ENCODE data around the gene YPEL2. TPM values are rescaled to one million over a fixed set of nuclear protein-coding genes. Genes with fewer than 3 reads are reported as not detected.

Gene YPEL2
- total and polyA plus RNA-seq, 2 of the 13 experiments (the other 11 are each of a cell fraction or from before 2014, with no cell fraction given) = 8.5 to 21.1 TPM

DNA sequence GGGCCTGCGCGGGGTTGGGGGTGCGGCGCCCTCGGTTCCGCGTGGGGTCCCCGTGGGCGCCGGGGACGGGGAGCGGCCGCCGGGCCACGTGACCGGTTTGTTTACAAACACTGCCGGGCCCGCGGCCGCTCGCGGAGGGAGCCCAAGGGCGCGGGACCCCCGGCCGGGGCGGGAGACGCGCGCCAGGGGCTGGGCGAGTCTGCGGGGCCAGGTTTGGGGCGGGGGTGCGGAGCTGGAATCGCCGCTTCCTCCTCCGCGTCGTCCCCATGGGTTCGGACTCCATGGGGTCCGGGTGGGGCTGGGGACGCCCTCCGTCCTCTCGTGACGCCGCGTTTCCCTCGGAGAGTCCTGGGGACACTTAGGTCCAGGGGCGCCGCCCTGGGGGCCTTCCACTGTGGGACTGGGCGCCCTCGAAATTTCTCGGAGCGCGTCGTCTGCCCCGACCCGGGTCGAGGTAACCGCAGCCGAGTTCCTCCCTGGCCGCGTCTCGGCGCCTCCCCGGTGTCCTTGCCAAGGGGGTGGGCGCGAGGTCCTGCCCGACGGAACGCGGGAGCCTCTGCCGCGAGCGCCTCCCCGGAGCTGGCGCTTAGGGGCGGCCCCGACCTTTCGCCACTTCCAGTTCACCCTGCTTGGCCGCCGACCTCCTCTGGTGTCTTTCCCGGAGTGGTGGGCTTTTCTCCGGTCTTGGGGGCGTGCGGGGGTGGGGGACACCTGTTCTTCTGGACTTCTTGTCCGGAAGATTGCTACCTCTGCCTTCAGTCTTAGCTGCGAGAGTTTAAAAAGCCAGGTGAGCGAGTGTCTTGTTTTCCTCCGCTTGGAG lies 684 bp downstream of the YPEL2 start (continued):
- TF ChIP-seq ZSCAN30 (CRISPR knock-in tag; IDR thresholded peaks at IDR 0.05) = no peak
- TF ChIP-seq HDAC1 (CRISPR knock-in tag; IDR thresholded peaks at IDR 0.05) = peak; percentile 73
- TF ChIP-seq TMF1 (CRISPR knock-in tag; IDR thresholded peaks at IDR 0.05; ENCODE audit: low read depth) = peak; percentile 60; the same call in 1 of the 2 replicates
- no peak for TF ChIP-seq ZNF354B (CRISPR knock-in tag; IDR thresholded peaks at IDR 0.05)
- TF ChIP-seq, protein P1, sequence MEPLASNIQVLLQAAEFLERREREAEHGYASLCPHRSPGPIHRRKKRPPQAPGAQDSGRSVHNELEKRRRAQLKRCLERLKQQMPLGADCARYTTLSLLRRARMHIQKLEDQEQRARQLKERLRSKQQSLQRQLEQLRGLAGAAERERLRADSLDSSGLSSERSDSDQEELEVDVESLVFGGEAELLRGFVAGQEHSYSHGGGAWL (CRISPR knock-in tag; IDR thresholded peaks at IDR 0.05) = no peak
- TF ChIP-seq GZF1 (CRISPR knock-in tag; IDR thresholded peaks at IDR 0.05) = peak; percentile 48
- TF ChIP-seq, protein P2, sequence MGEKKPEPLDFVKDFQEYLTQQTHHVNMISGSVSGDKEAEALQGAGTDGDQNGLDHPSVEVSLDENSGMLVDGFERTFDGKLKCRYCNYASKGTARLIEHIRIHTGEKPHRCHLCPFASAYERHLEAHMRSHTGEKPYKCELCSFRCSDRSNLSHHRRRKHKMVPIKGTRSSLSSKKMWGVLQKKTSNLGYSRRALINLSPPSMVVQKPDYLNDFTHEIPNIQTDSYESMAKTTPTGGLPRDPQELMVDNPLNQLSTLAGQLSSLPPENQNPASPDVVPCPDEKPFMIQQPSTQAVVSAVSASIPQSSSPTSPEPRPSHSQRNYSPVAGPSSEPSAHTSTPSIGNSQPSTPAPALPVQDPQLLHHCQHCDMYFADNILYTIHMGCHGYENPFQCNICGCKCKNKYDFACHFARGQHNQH (CRISPR knock-in tag; IDR thresholded peaks at IDR 0.05) = no peak; the same call in 1 of the 2 replicates
- TF ChIP-seq PITX1 (CRISPR knock-in tag; IDR thresholded peaks at IDR 0.05) = peak; percentile 52; the same call in 1 of the 2 replicates
- no peak for TF ChIP-seq ZNF333 (CRISPR knock-in tag; IDR thresholded peaks at IDR 0.05; ENCODE audit: borderline replicate concordance)
- TF ChIP-seq ZBTB7B (CRISPR knock-in tag; IDR thresholded peaks at IDR 0.05) = peak; percentile 88
- TF ChIP-seq SNAI1 (CRISPR knock-in tag; IDR thresholded peaks at IDR 0.05; ENCODE audit: borderline replicate concordance) = no peak; the same call in 1 of the 2 replicates
- TF ChIP-seq ZFP36 (IDR thresholded peaks at IDR 0.05; ENCODE audit: borderline replicate concordance, low read depth, low read length, partially characterized antibody) = no peak
- TF ChIP-seq, protein P3, sequence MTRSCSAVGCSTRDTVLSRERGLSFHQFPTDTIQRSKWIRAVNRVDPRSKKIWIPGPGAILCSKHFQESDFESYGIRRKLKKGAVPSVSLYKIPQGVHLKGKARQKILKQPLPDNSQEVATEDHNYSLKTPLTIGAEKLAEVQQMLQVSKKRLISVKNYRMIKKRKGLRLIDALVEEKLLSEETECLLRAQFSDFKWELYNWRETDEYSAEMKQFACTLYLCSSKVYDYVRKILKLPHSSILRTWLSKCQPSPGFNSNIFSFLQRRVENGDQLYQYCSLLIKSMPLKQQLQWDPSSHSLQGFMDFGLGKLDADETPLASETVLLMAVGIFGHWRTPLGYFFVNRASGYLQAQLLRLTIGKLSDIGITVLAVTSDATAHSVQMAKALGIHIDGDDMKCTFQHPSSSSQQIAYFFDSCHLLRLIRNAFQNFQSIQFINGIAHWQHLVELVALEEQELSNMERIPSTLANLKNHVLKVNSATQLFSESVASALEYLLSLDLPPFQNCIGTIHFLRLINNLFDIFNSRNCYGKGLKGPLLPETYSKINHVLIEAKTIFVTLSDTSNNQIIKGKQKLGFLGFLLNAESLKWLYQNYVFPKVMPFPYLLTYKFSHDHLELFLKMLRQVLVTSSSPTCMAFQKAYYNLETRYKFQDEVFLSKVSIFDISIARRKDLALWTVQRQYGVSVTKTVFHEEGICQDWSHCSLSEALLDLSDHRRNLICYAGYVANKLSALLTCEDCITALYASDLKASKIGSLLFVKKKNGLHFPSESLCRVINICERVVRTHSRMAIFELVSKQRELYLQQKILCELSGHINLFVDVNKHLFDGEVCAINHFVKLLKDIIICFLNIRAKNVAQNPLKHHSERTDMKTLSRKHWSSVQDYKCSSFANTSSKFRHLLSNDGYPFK (CRISPR knock-in tag; IDR thresholded peaks at IDR 0.05; ENCODE audit: borderline replicate concordance) = no peak
- no peak for TF ChIP-seq CBX5 (CRISPR knock-in tag; IDR thresholded peaks at IDR 0.05; ENCODE audit: borderline replicate concordance)
- TF ChIP-seq ZNF850 (CRISPR knock-in tag; conservative IDR thresholded peaks at IDR 0.05) = no peak
- no peak for TF ChIP-seq SMYD3 (CRISPR knock-in tag; IDR thresholded peaks at IDR 0.05)
- no peak for TF ChIP-seq SIN3A (IDR thresholded peaks at IDR 0.05; ENCODE audit: borderline replicate concordance, low read depth, low read length)
- TF ChIP-seq, protein P4, sequence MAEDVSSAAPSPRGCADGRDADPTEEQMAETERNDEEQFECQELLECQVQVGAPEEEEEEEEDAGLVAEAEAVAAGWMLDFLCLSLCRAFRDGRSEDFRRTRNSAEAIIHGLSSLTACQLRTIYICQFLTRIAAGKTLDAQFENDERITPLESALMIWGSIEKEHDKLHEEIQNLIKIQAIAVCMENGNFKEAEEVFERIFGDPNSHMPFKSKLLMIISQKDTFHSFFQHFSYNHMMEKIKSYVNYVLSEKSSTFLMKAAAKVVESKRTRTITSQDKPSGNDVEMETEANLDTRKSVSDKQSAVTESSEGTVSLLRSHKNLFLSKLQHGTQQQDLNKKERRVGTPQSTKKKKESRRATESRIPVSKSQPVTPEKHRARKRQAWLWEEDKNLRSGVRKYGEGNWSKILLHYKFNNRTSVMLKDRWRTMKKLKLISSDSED (CRISPR knock-in tag; IDR thresholded peaks at IDR 0.05) = no peak
- TF ChIP-seq MED13 (CRISPR knock-in tag; IDR thresholded peaks at IDR 0.05) = no peak
- no peak for TF ChIP-seq RBM22 (optimal IDR thresholded peaks at IDR 0.05; ENCODE audit: low read length)
- TF ChIP-seq, protein P5, sequence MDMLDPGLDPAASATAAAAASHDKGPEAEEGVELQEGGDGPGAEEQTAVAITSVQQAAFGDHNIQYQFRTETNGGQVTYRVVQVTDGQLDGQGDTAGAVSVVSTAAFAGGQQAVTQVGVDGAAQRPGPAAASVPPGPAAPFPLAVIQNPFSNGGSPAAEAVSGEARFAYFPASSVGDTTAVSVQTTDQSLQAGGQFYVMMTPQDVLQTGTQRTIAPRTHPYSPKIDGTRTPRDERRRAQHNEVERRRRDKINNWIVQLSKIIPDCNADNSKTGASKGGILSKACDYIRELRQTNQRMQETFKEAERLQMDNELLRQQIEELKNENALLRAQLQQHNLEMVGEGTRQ (IDR thresholded peaks at IDR 0.05; ENCODE audit: low read depth, low read length) = no peak
- TF ChIP-seq, protein P5 (CRISPR knock-in tag; IDR thresholded peaks at IDR 0.05; ENCODE audit: borderline replicate concordance) = no peak
